OCI-LY3 (cell line): Measurements from ENCODE around the gene TSPAN11.

Source experiments
- CTCF ChIP-seq: fragments of 200-600, 300-600 bp; sonication (generic); IDR thresholded peaks from 2 replicates; pipeline ENCODE4 v1.5.1; 2014; ENCODE audit warnings: antibody characterized with exemption, low read length, low read depth
- EZH2phosphoT487 ChIP-seq: fragments of 200-600 bp; shearing (Covaris generic); IDR thresholded peaks from 2 replicates; pipeline ENCODE4 v1.6.1; 2018; ENCODE audit warnings: antibody characterized with exemption, mixed run types, low read depth

- TF ChIP-seq CTCF = no peak
- no peak for TF ChIP-seq EZH2phosphoT487
Observed at GRCh38 chr12:30900351-30900750, 26.2 kb upstream of the TSPAN11 start.
